Measurements from ENCODE around the gene REEP1.
A peak's percentile ranks its signal among the peaks of the same experiment; 100 is the strongest.

REEP1 gene

DNA sequence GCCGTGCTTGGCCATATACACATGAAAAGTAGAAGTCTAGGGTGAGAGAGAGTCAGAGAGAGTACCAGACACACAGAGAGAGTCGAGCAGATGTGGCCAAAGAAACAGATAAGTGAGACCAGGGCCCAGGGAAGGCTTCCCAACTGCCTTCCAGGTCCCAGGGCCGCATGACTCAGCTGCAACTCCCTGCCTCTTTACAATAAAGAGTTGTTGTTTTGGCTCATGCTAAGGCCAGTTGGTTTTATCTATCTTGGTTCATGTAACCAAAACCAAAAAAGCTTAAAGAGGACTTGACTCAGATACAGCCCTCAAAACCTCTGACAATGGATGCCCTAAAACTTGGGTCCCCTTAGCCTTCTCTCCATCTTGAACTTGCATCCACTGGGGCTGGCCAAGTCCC, 36.9 kb downstream of the REEP1 start:
- TF ChIP-seq, protein P1, sequence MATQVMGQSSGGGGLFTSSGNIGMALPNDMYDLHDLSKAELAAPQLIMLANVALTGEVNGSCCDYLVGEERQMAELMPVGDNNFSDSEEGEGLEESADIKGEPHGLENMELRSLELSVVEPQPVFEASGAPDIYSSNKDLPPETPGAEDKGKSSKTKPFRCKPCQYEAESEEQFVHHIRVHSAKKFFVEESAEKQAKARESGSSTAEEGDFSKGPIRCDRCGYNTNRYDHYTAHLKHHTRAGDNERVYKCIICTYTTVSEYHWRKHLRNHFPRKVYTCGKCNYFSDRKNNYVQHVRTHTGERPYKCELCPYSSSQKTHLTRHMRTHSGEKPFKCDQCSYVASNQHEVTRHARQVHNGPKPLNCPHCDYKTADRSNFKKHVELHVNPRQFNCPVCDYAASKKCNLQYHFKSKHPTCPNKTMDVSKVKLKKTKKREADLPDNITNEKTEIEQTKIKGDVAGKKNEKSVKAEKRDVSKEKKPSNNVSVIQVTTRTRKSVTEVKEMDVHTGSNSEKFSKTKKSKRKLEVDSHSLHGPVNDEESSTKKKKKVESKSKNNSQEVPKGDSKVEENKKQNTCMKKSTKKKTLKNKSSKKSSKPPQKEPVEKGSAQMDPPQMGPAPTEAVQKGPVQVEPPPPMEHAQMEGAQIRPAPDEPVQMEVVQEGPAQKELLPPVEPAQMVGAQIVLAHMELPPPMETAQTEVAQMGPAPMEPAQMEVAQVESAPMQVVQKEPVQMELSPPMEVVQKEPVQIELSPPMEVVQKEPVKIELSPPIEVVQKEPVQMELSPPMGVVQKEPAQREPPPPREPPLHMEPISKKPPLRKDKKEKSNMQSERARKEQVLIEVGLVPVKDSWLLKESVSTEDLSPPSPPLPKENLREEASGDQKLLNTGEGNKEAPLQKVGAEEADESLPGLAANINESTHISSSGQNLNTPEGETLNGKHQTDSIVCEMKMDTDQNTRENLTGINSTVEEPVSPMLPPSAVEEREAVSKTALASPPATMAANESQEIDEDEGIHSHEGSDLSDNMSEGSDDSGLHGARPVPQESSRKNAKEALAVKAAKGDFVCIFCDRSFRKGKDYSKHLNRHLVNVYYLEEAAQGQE (IDR thresholded peaks at IDR 0.05; ENCODE audit: low read depth): no peak
- TF ChIP-seq ZBTB7A (IDR thresholded peaks at IDR 0.05; ENCODE audit: low read depth): no peak
- TF ChIP-seq NFIC (IDR thresholded peaks at IDR 0.05): no peak
- TF ChIP-seq TAF1 (IDR thresholded peaks at IDR 0.05; ENCODE audit: low read depth): no peak
- TF ChIP-seq EP300 (IDR thresholded peaks at IDR 0.05; ENCODE audit: borderline replicate concordance): no peak
- TF ChIP-seq CEBPB (IDR thresholded peaks at IDR 0.05): no peak
- TF ChIP-seq TEAD4 (IDR thresholded peaks at IDR 0.05): no peak
- no peak for TF ChIP-seq USF1 (IDR thresholded peaks at IDR 0.05)
- no peak for TF ChIP-seq CREB1 (IDR thresholded peaks at IDR 0.05; ENCODE audit: low read depth)
- TF ChIP-seq YY1 (IDR thresholded peaks at IDR 0.05; ENCODE audit: low read depth): no peak
- no peak for TF ChIP-seq TCF12 (IDR thresholded peaks at IDR 0.05; ENCODE audit: low read depth)
- no peak for TF ChIP-seq MAX (IDR thresholded peaks at IDR 0.05)
- TF ChIP-seq RAD21 (IDR thresholded peaks at IDR 0.05; ENCODE audit: low read depth): no peak
- no peak for TF ChIP-seq FOXM1 (IDR thresholded peaks at IDR 0.05; ENCODE audit: borderline replicate concordance, low read depth)
- TF ChIP-seq EGR1 (IDR thresholded peaks at IDR 0.05): no peak

GRCh38 chr2:86298411-86299390, 38.7 kb downstream of the REEP1 start:
- no peak for TF ChIP-seq EGR1 (IDR thresholded peaks at IDR 0.05)
- TF ChIP-seq RAD21 (IDR thresholded peaks at IDR 0.05; ENCODE audit: low read depth): peak; percentile 40

DNA sequence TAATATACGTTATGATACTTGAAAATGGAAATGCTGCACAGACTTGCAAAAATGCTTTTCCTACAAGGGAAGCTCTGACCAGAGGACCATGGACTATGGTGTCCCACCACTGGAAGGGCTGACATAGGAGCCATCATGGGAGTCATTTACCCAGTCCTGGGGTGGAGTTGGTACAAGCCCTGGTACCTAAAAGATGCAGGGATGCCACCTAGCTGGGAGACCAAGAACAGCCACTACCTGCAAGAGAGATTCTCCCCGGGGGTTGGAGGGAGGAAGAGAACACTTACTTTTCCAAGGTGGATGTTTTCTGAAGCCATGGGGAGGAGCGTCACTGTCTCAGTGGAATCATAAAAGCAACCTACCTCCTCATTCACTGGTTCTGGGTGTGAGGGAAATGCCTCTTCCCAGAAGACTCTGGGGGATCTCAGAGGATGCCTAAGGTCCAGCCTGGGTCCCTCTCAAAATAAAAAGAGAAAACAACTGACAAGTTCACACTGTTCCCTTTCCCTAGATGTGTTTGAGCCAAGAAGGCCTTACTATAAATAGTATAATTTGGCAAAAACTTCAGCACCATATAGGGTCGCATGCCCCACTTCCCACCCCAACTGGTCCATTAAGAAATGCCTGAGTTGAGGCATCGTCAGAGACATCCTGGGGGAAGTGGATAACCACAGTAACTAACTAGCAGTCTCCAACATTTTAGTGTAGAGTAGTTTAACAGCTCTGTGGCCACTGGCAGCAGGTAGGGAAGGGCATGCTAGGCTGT, 39.9 kb downstream of the REEP1 start:
- TF ChIP-seq, protein P1 (IDR thresholded peaks at IDR 0.05; ENCODE audit: low read depth): no peak
- peak; percentile 38; the same call in 1 of the 2 replicates for TF ChIP-seq RAD21 (IDR thresholded peaks at IDR 0.05; ENCODE audit: low read depth)
- TF ChIP-seq FOXM1 (IDR thresholded peaks at IDR 0.05; ENCODE audit: borderline replicate concordance, low read depth): no peak
- no peak for TF ChIP-seq EP300 (IDR thresholded peaks at IDR 0.05; ENCODE audit: borderline replicate concordance)
- TF ChIP-seq YY1 (IDR thresholded peaks at IDR 0.05; ENCODE audit: low read depth): no peak
- TF ChIP-seq MAX (IDR thresholded peaks at IDR 0.05): no peak
- TF ChIP-seq EGR1 (IDR thresholded peaks at IDR 0.05): no peak
- TF ChIP-seq TEAD4 (IDR thresholded peaks at IDR 0.05): no peak

DNA sequence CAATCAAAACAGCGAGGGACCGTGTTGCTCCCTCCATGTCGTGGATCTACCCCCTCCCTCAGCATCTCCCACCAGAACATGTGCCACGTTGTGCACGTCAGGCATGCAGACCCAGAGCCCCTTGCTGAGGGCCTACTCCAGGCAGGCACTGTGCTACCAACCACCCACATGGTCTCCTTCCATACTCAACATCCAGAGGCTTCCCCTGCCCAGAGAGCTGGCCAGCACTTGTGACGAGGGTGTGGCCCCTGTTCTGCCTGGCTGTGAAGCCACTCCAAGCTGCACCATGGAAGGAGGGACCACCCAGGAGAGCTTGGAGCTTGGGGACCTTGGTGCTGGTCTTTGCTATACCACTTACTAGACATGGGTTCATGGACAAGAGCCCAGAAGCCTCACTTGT, 40.5 kb downstream of the REEP1 start:
- TF ChIP-seq ZBTB7A (IDR thresholded peaks at IDR 0.05; ENCODE audit: low read depth) (no peak), USF1 (IDR thresholded peaks at IDR 0.05) (no peak), MAX (IDR thresholded peaks at IDR 0.05) (no peak), CEBPB (IDR thresholded peaks at IDR 0.05) (no peak), TCF12 (IDR thresholded peaks at IDR 0.05; ENCODE audit: low read depth) (no peak), TEAD4 (IDR thresholded peaks at IDR 0.05) (no peak), YY1 (IDR thresholded peaks at IDR 0.05; ENCODE audit: low read depth) (no peak), TAF1 (IDR thresholded peaks at IDR 0.05; ENCODE audit: low read depth) (no peak), NFIC (IDR thresholded peaks at IDR 0.05) (no peak), RAD21 (IDR thresholded peaks at IDR 0.05; ENCODE audit: low read depth) (no peak), CREB1 (IDR thresholded peaks at IDR 0.05; ENCODE audit: low read depth) (no peak), EP300 (IDR thresholded peaks at IDR 0.05; ENCODE audit: borderline replicate concordance) (no peak)
- TF ChIP-seq, protein P1 (IDR thresholded peaks at IDR 0.05; ENCODE audit: low read depth): no peak
